PC-9 (cell line): Measurements from ENCODE around the gene KRT12. TPM values are rescaled to one million over a fixed set of nuclear protein-coding genes. Genes with fewer than 3 reads are reported as not detected.
"Not testable (repeated sequence)": the region's sequence is repeated elsewhere in the genome, so short reads cannot be mapped to it uniquely, and the experiment has no call there.

Experiments
- BruUV-seq: library from RNA; stranded (reverse); fragments of 400-500 nt; replicated peaks from 2 replicates; lab custom pipeline; 2021; lab: Mats Ljungman, UMichigan
- CTCF ChIA-PET: fragments of 300-600 bp; sonication (Branson Sonifier 250); formaldehyde crosslinking; loops from one replicate; lab custom pipeline; 2022; ENCODE audit warnings: antibody characterized with exemption; lab: Charles Lee
- POLR2A ChIA-PET: fragments of 300-600 bp; sonication (Branson Sonifier 250); formaldehyde crosslinking; loops from one replicate; lab custom pipeline; 2022; ENCODE audit warnings: antibody characterized with exemption; ENCODE audit not compliant: unreplicated experiment; lab: Charles Lee
- DNase-seq, 2 experiments: peaks; one replicate each; pipeline versions ENCODE4 v3.0.0 to v3.0.0-alpha.2; 2015 to 2022; ENCODE audit warnings: mixed read lengths in 1 of 2
- H2AFZ ChIP-seq: fragments of 200-600 bp; sonication (generic); 2 replicates; pipeline ENCODE4 v1.8.1; 2017; ENCODE audit warnings: antibody characterized with exemption
- H3F3A ChIP-seq: fragments of 200-600 bp; sonication (generic); 2 replicates; pipeline ENCODE4 v1.8.1; 2017; ENCODE audit warnings: antibody characterized with exemption, mild to moderate bottlenecking, low read depth; ENCODE audit not compliant: insufficient read depth
- H3K27ac ChIP-seq: fragments of 200-600 bp; sonication (generic); 2 replicates; pipeline ENCODE4 v1.6.1; 2016; ENCODE audit warnings: mixed run types
- H3K27me3 ChIP-seq: fragments of 200-600 bp; sonication (generic); 2 replicates; pipeline ENCODE4 v1.6.1; 2016; ENCODE audit warnings: low read depth, mixed run types; ENCODE audit not compliant: insufficient read depth
- H3K36me3 ChIP-seq: fragments of 200-600 bp; sonication (generic); 2 replicates; pipeline ENCODE4 v1.6.1; 2016; ENCODE audit warnings: low read depth, mixed run types
- H3K4me1 ChIP-seq: fragments of 200-600 bp; sonication (generic); replicated peaks from 2 replicates; pipeline ENCODE4 v1.6.1; 2016; ENCODE audit warnings: mixed run types; ENCODE audit not compliant: insufficient read depth
- H3K4me2 ChIP-seq: fragments of 200-600 bp; sonication (generic); 2 replicates; pipeline ENCODE4 v1.6.1; 2017; ENCODE audit warnings: mixed run types
- H3K4me3 ChIP-seq: fragments of 200-600 bp; sonication (generic); 2 replicates; pipeline ENCODE4 v1.6.1; 2016; ENCODE audit warnings: mixed run types
- H3K79me2 ChIP-seq: fragments of 200-600 bp; sonication (generic); 2 replicates; pipeline ENCODE4 v1.6.1; 2017; ENCODE audit warnings: low read depth, mixed run types
- H3K9me2 ChIP-seq: fragments of 200-600 bp; sonication (generic); 2 replicates; pipeline ENCODE4 v1.8.1; 2017; ENCODE audit warnings: mild to moderate bottlenecking; ENCODE audit not compliant: insufficient read depth
- H3K9me3 ChIP-seq: fragments of 200-600 bp; sonication (generic); 2 replicates; pipeline ENCODE4 v1.8.1; 2016; ENCODE audit warnings: low read depth; ENCODE audit not compliant: insufficient read depth
- H4K20me1 ChIP-seq: fragments of 200-600 bp; sonication (generic); 2 replicates; pipeline ENCODE4 v1.8.1; 2017; ENCODE audit not compliant: insufficient read depth
- CTCF ChIP-seq: fragments of 200-600 bp; sonication (generic); conservative IDR thresholded peaks from 2 replicates; pipeline ENCODE4 v1.6.1; 2017; ENCODE audit warnings: mixed run types, antibody characterized with exemption, mild to moderate bottlenecking, moderate library complexity
- EZH2 ChIP-seq: fragments of 200-600 bp; sonication (generic); IDR thresholded peaks from 2 replicates; pipeline ENCODE4 v1.8.0; 2017; ENCODE audit warnings: antibody characterized with exemption, low read depth
- intact Hi-C: fragments of 100-400 bp; cut with micrococcal nuclease; formaldehyde crosslinking; loops from one replicate; pipeline ENCODE4 v1.10.0; 2022; ENCODE audit not compliant: unreplicated experiment
- total RNA-seq: library from RNA; stranded (reverse); gene quantifications from 2 replicates; pipeline ENCODE4 v1.2.3, GENCODE V29; 2021

The KRT12 gene
- total RNA-seq, 1 experiment from 2014 or later, result not detected

GRCh38 chr17:40815381-40815780 lies 51.6 kb downstream of the KRT12 start:
- no peak overlapping the region for H3K4me2 ChIP-seq
- H4K20me1 ChIP-seq, result no peaks in the 10 kb centered on the region
- no peak overlapping the region for H2AFZ ChIP-seq
- no peak overlapping the region for H3K4me3 ChIP-seq
- BruUV-seq, result no TSS peak
- H3K4me1 ChIP-seq, result peaks cover 32% of the 10 kb centered on the region
- peaks cover 54% of the 10 kb centered on the region for H3F3A ChIP-seq
- no peak for TF ChIP-seq CTCF
- no peak for DNase-seq
- intact Hi-C loops, result no loop called here
- ChIA-PET CTCF (interaction anchor here (0.6 kb wide), 1 partner anchor 865 kb away, joined by 3 read pairs; no protein-coding TSS in a partner anchor), POLR2A (no interaction called here)
- H3K27me3 ChIP-seq, result no peaks in the 10 kb centered on the region
- H3K9me2 ChIP-seq, result no peaks in the 10 kb centered on the region
- no peaks in the 10 kb centered on the region for H3K9me3 ChIP-seq
- peaks cover 30% of the 10 kb centered on the region for H3K79me2 ChIP-seq
- peaks cover 8% of the 10 kb centered on the region; the same call in 1 of the 2 replicates for H3K36me3 ChIP-seq
- H3K27ac ChIP-seq, result no peak overlapping the region

GRCh38 chr17:40814657-40815056 lies 52.4 kb downstream of the KRT12 start:
- H3K36me3 ChIP-seq, POLR2A ChIA-PET, BruUV-seq, H3K9me3 ChIP-seq, H3K4me3 ChIP-seq, H3K4me2 ChIP-seq, DNase-seq, H2AFZ ChIP-seq, intact Hi-C loops, H3K27me3 ChIP-seq, CTCF ChIA-PET, H3K27ac ChIP-seq, H4K20me1 ChIP-seq, H3K9me2 ChIP-seq: not testable (repeated sequence)
- peaks cover 23% of the 10 kb centered on the region for H3K79me2 ChIP-seq
- H3K4me1 ChIP-seq, result peaks cover 32% of the 10 kb centered on the region
- H3F3A ChIP-seq, result peaks cover 57% of the 10 kb centered on the region

- Histone ChIP-seq H3K4me2 (no peak overlapping the region), H3K36me3 (peaks cover 8% of the 10 kb centered on the region; the same call in 1 of the 2 replicates), H2AFZ (no peak overlapping the region), H3K79me2 (peaks cover 17% of the 10 kb centered on the region), H3K4me3 (no peak overlapping the region), H3K4me1 (peaks cover 38% of the 10 kb centered on the region), H3K27me3 (no peaks in the 10 kb centered on the region), H4K20me1 (no peaks in the 10 kb centered on the region), H3K9me2 (no peaks in the 10 kb centered on the region), H3F3A (peaks cover 52% of the 10 kb centered on the region), H3K27ac (no peak overlapping the region), H3K9me3 (no peaks in the 10 kb centered on the region)
- BruUV-seq, result no TSS peak
- no peak for TF ChIP-seq CTCF
- no peak for TF ChIP-seq EZH2
- intact Hi-C loops, result no loop called here
- POLR2A ChIA-PET, result no interaction called here
- no peak for DNase-seq
- CTCF ChIA-PET, result no interaction called here
Observed at GRCh38 chr17:40813804-40814203, 53.2 kb downstream of the KRT12 start.

- H3K9me2 ChIP-seq, result no peaks in the 10 kb centered on the region
- H3K79me2 ChIP-seq, result peaks cover 8% of the 10 kb centered on the region
- CTCF ChIA-PET, result interaction anchor here (0.6 kb wide), 1 partner anchor 44 kb away, joined by 3 read pairs; no protein-coding TSS in a partner anchor
- POLR2A ChIA-PET, result no interaction called here
- no peaks in the 10 kb centered on the region for H3K27me3 ChIP-seq
- no peak overlapping the region for H3K27ac ChIP-seq
- TF ChIP-seq CTCF (no peak), EZH2 (no peak)
- H3K9me3 ChIP-seq, result no peaks in the 10 kb centered on the region
- no TSS peak for BruUV-seq
- intact Hi-C loops, result no loop called here
- H3K4me2 ChIP-seq, result no peak overlapping the region
- H4K20me1 ChIP-seq, result no peaks in the 10 kb centered on the region
- H3K4me3 ChIP-seq, result no peak overlapping the region
- DNase-seq, result no peak
- H2AFZ ChIP-seq, result no peak overlapping the region
- H3F3A ChIP-seq, result peaks cover 42% of the 10 kb centered on the region
- peaks cover 34% of the 10 kb centered on the region for H3K4me1 ChIP-seq
- H3K36me3 ChIP-seq, result peaks cover 8% of the 10 kb centered on the region; the same call in 1 of the 2 replicates
Observed at GRCh38 chr17:40812639-40813038, 54.4 kb downstream of the KRT12 start.
